A204.1 (cell line): ENCODE results near the gene UQCC5.
"Not testable (repeated sequence)": the region's sequence is repeated elsewhere in the genome, so short reads cannot be mapped to it uniquely, and the experiment has no call there.

ENCODE experiments used
- FAIRE-seq: peaks from 2 replicates; lab custom pipeline; 2012; peaks lifted over from hg19 to GRCh38; lab: Jason Lieb, UNC

Gene UQCC5

GRCh38 chr3:52523386-52524257 lies 12.8 kb upstream of the UQCC5 start:
- FAIRE-seq, result no peak

- no peak for FAIRE-seq
Observed at GRCh38 chr3:52524258-52524751, 12.1 kb upstream of the UQCC5 start.

- no peak for FAIRE-seq
Observed at GRCh38 chr3:52524752-52525679, 11.4 kb upstream of the UQCC5 start.

GRCh38 chr3:52525680-52526561 lies 10.5 kb upstream of the UQCC5 start:
- no peak for FAIRE-seq

GRCh38 chr3:52526671-52527038 lies 9.8 kb upstream of the UQCC5 start:
- FAIRE-seq, result not testable (repeated sequence)

GRCh38 chr3:52527039-52527731 lies 9.2 kb upstream of the UQCC5 start:
- FAIRE-seq, result no peak

- no peak for FAIRE-seq
Observed at GRCh38 chr3:52527732-52528585, 8.4 kb upstream of the UQCC5 start.

GRCh38 chr3:52528586-52529375 lies 7.6 kb upstream of the UQCC5 start:
- no peak for FAIRE-seq

- FAIRE-seq, result no peak
Observed at GRCh38 chr3:52529376-52530333, 6.8 kb upstream of the UQCC5 start.

- no peak for FAIRE-seq
Observed at GRCh38 chr3:52530918-52531826, 5.2 kb upstream of the UQCC5 start.

- FAIRE-seq, result no peak
Observed at GRCh38 chr3:52531860-52532516, 4.4 kb upstream of the UQCC5 start.

GRCh38 chr3:52532517-52532837 lies 3.9 kb upstream of the UQCC5 start:
- no peak for FAIRE-seq

GRCh38 chr3:52532838-52533622 lies 3.4 kb upstream of the UQCC5 start:
- no peak for FAIRE-seq

- no peak for FAIRE-seq
Observed at GRCh38 chr3:52533623-52534280, 2.7 kb upstream of the UQCC5 start, which contains the start of gene NT5DC2. Gene NT5DC2, minus strand, starts transcription at chr3:52533857. Its CDS starts 120 bp downstream, at chr3:52533737.
